HG02610 (cell line): Measurements from ENCODE around the gene OR52A5.
"Not testable (repeated sequence)": the region's sequence is repeated elsewhere in the genome, so short reads cannot be mapped to it uniquely, and the experiment has no call there.

Experiments used
- ATAC-seq: cut with Tn5 transposase; IDR thresholded peaks from one replicate; pipeline ENCODE4 v1.9.1; 2021; ENCODE audit warnings: mild to moderate bottlenecking, moderate library complexity; ENCODE audit not compliant: unreplicated experiment

Gene OR52A5

GRCh38 chr11:5137996-5138395 lies at the start of gene OR52A5:
Gene OR52A5 (minus strand): TSS chr11:5138356. CDS start chr11:5132642, 5,714 bp downstream.
- ATAC-seq: no peak

GRCh38 chr11:5178046-5178837 lies 40.1 kb upstream of the OR52A5 start:
- no peak for ATAC-seq

GRCh38 chr11:5174934-5175333 lies 36.8 kb upstream of the OR52A5 start:
- no peak for ATAC-seq

- no peak for ATAC-seq
Observed at GRCh38 chr11:5171856-5172255, 33.7 kb upstream of the OR52A5 start.

- ATAC-seq: not testable (repeated sequence)
Observed at GRCh38 chr11:5165898-5166297, 27.7 kb upstream of the OR52A5 start.

GRCh38 chr11:5164807-5165206 lies 26.7 kb upstream of the OR52A5 start:
- not testable (repeated sequence) for ATAC-seq

GRCh38 chr11:5161045-5161444 lies 22.9 kb upstream of the OR52A5 start:
- ATAC-seq: not testable (repeated sequence)

- not testable (repeated sequence) for ATAC-seq
Observed at GRCh38 chr11:5160217-5160616, 22.1 kb upstream of the OR52A5 start.

- ATAC-seq: no peak
Observed at GRCh38 chr11:5159806-5160205, 21.6 kb upstream of the OR52A5 start.

GRCh38 chr11:5154657-5155056 lies 16.5 kb upstream of the OR52A5 start, which contains the start of gene OR52A1:
Gene OR52A1 (minus strand): TSS chr11:5154757. CDS start chr11:5152369, 2,388 bp downstream.
- ATAC-seq: no peak

- ATAC-seq: no peak
Observed at GRCh38 chr11:5153574-5154431, 15.6 kb upstream of the OR52A5 start.

- ATAC-seq: no peak
Observed at GRCh38 chr11:5151713-5152153, 13.6 kb upstream of the OR52A5 start.

GRCh38 chr11:5144206-5144605 lies 6.0 kb upstream of the OR52A5 start:
- ATAC-seq: not testable (repeated sequence)

- no peak for ATAC-seq
Observed at GRCh38 chr11:5137014-5137413, 1.1 kb downstream of the OR52A5 start.

- ATAC-seq: no peak
Observed at GRCh38 chr11:5136261-5136660, 1.9 kb downstream of the OR52A5 start.

- ATAC-seq: no peak
Observed at GRCh38 chr11:5131584-5132335, 6.4 kb downstream of the OR52A5 start.

GRCh38 chr11:5129457-5129877 lies 8.7 kb downstream of the OR52A5 start:
- ATAC-seq: no peak

- no peak for ATAC-seq
Observed at GRCh38 chr11:5124891-5125620, 13.1 kb downstream of the OR52A5 start.

GRCh38 chr11:5123802-5124521 lies 14.2 kb downstream of the OR52A5 start:
- peak; percentile 82 for ATAC-seq

GRCh38 chr11:5118893-5119292 lies 19.3 kb downstream of the OR52A5 start:
- no peak for ATAC-seq
